SK-N-SH (cell line): ENCODE data around the gene BAG2. TPM values are rescaled to one million over a fixed set of nuclear protein-coding genes. Genes with fewer than 3 reads are reported as not detected.

Source experiments
- CTCF ChIA-PET: fragments of 300-600, 350-600 bp; formaldehyde crosslinking; extraction: SDS; loops from one replicate; lab custom pipeline; 2021; lab: Yijun Ruan, JAX
- POLR2A ChIA-PET: fragments of 350-600 bp; sonication (Branson Sonifier 250); formaldehyde crosslinking; extraction: SDS; loops from one replicate; lab custom pipeline; 2020; ENCODE audit warnings: antibody characterized with exemption, inconsistent platforms; lab: Yijun Ruan, JAX
- DNase-seq: peaks from one replicate; pipeline ENCODE4 v3.0.0; 2012
- H2AFZ ChIP-seq: fragments of 200-600 bp; sonication (generic); 2 replicates; pipeline ENCODE4 v1.8.1; 2016; ENCODE audit warnings: antibody characterized with exemption, mild to moderate bottlenecking, low read depth
- H3F3A ChIP-seq: fragments of 200-600 bp; sonication (generic); replicated peaks from 2 replicates; pipeline ENCODE3; 2016; ENCODE audit warnings: antibody characterized with exemption, mild to moderate bottlenecking; ENCODE audit not compliant: insufficient read depth
- H3K27ac ChIP-seq, 2 experiments: fragments of 200-500 bp in 1 of 2; fragments of 200-600 bp in 1 of 2; sonication (Bioruptor generic) in 1 of 2; sonication (generic), shearing (Covaris generic) in 1 of 2; 2 replicates each; pipeline versions ENCODE4 v1.5.1 to v1.6.1; 2014 to 2016; ENCODE audit warnings: low read depth in 2 of 2, inconsistent platforms in 1 of 2, low read length in 1 of 2, mild to moderate bottlenecking in 1 of 2, mixed read lengths in 1 of 2
- H3K27me3 ChIP-seq: fragments of 200-600 bp; sonication (generic), shearing (Covaris generic); 2 replicates; pipeline ENCODE4 v1.6.1; 2016; ENCODE audit warnings: mixed run types; ENCODE audit not compliant: insufficient read depth
- H3K36me3 ChIP-seq, 2 experiments: fragments of 200-500 bp in 1 of 2; fragments of 200-600 bp in 1 of 2; sonication (Bioruptor generic) in 1 of 2; sonication (generic) in 1 of 2; replicated peaks in 1 of 2; 2 replicates each; pipeline versions ENCODE3 to v1.5.1; 2014 to 2016; ENCODE audit warnings: low read length in 1 of 2, mild to moderate bottlenecking in 1 of 2; ENCODE audit not compliant: insufficient read depth in 2 of 2, control insufficient read depth in 1 of 2
- H3K4me1 ChIP-seq, 2 experiments: fragments of 200-500 bp in 1 of 2; fragments of 200-600 bp in 1 of 2; sonication (Bioruptor generic) in 1 of 2; sonication (generic), shearing (Covaris generic) in 1 of 2; 2 replicates each; pipeline versions ENCODE4 v1.5.1 to v1.6.1; 2014 to 2016; ENCODE audit warnings: low read depth in 1 of 2, low read length in 1 of 2, mixed run types in 1 of 2; ENCODE audit not compliant: insufficient read depth in 2 of 2, control insufficient read depth in 1 of 2
- H3K4me2 ChIP-seq: fragments of 200-600 bp; sonication (generic), shearing (Covaris generic); 2 replicates; pipeline ENCODE4 v1.6.1; 2017; ENCODE audit warnings: mixed run types
- H3K4me3 ChIP-seq, 2 experiments: fragments of 200-500 bp in 1 of 2; fragments of 200-600 bp in 1 of 2; sonication (Bioruptor generic) in 1 of 2; sonication (generic), shearing (Covaris generic) in 1 of 2; 2 replicates each; pipeline versions ENCODE4 v1.5.1 to v1.8.1; 2014 to 2016; ENCODE audit warnings: low read depth in 2 of 2, inconsistent platforms in 1 of 2, low read length in 1 of 2, mild to moderate bottlenecking in 1 of 2, mixed read lengths in 1 of 2, moderate library complexity in 1 of 2
- H3K79me2 ChIP-seq: fragments of 200-600 bp; sonication (generic); 2 replicates; pipeline ENCODE4 v1.8.1; 2017; ENCODE audit warnings: mild to moderate bottlenecking; ENCODE audit not compliant: insufficient read depth
- H3K9ac ChIP-seq: fragments of 200-600 bp; sonication (generic); 2 replicates; pipeline ENCODE4 v1.6.1; 2017; ENCODE audit warnings: mixed run types
- H3K9me2 ChIP-seq: fragments of 200-600 bp; sonication (generic); 2 replicates; pipeline ENCODE4 v1.6.1; 2017; ENCODE audit warnings: mixed run types
- H3K9me3 ChIP-seq: fragments of 200-600 bp; sonication (generic); 2 replicates; pipeline ENCODE4 v1.6.1; 2017; ENCODE audit warnings: mixed run types, mild to moderate bottlenecking, moderate library complexity
- H4K20me1 ChIP-seq: fragments of 200-600 bp; sonication (generic); 2 replicates; pipeline ENCODE4 v1.6.1; 2017; ENCODE audit warnings: mild to moderate bottlenecking, mixed run types; ENCODE audit not compliant: insufficient read depth
- EP300 ChIP-seq, 2 experiments: IDR thresholded peaks; 2 replicates each; pipeline versions ENCODE4 v1.4.0 to v1.6.1; 2012; ENCODE audit warnings: borderline replicate concordance in 1 of 2, low read depth in 1 of 2, low read length in 1 of 2
- GATA2 ChIP-seq: sonication (generic); formaldehyde crosslinking; IDR thresholded peaks from 2 replicates; pipeline ENCODE4 v1.5.0; 2020; ENCODE audit warnings: mild to moderate bottlenecking, missing genetic modification reagents
- IRF3 ChIP-seq: fragments of 150-350 bp; IDR thresholded peaks from 2 replicates; pipeline ENCODE4 v1.6.1; 2016; ENCODE audit warnings: mild to moderate bottlenecking, low read depth, low read length
- JUND ChIP-seq: IDR thresholded peaks from 2 replicates; pipeline ENCODE4 v1.4.0; 2012
- MEF2A ChIP-seq: IDR thresholded peaks from 2 replicates; pipeline ENCODE4 v1.4.0; 2012; ENCODE audit warnings: low read depth, borderline replicate concordance
- REST ChIP-seq: IDR thresholded peaks from 2 replicates; pipeline ENCODE4 v1.6.1; 2012; ENCODE audit warnings: mild to moderate bottlenecking, low read depth, low read length, moderate library complexity
- RFX5 ChIP-seq: IDR thresholded peaks from 2 replicates; pipeline ENCODE4 v1.6.1; 2012; ENCODE audit warnings: mild to moderate bottlenecking, improper control_type of control experiment, low read length
- SIN3A ChIP-seq: IDR thresholded peaks from 2 replicates; pipeline ENCODE4 v1.6.1; 2012; ENCODE audit warnings: low read depth, mild to moderate bottlenecking, low read length, moderate library complexity, borderline replicate concordance
- TCF12 ChIP-seq: IDR thresholded peaks from 2 replicates; pipeline ENCODE4 v1.4.0; 2012
- TEAD4 ChIP-seq: IDR thresholded peaks from 2 replicates; pipeline ENCODE4 v1.4.0; 2012; ENCODE audit warnings: mild to moderate bottlenecking, borderline replicate concordance; ENCODE audit not compliant: insufficient read depth
- USF1 ChIP-seq: IDR thresholded peaks from 2 replicates; pipeline ENCODE4 v1.4.0; 2012; ENCODE audit warnings: low read depth, borderline replicate concordance
- USF2 ChIP-seq: fragments of 150-350 bp; IDR thresholded peaks from 2 replicates; pipeline ENCODE4 v1.6.1; 2017; ENCODE audit warnings: antibody characterized with exemption, low read length, low read depth, borderline replicate concordance
- YY1 ChIP-seq: IDR thresholded peaks from 2 replicates; pipeline ENCODE4 v1.4.0; 2012; ENCODE audit warnings: low read depth, mild to moderate bottlenecking
- ZBTB33 ChIP-seq: IDR thresholded peaks from 2 replicates; pipeline ENCODE4 v1.4.0; 2012; ENCODE audit warnings: low read depth, borderline replicate concordance
- polyA plus RNA-seq, 3 experiments: library from polyadenylated mRNA; depleted of rRNA; stranded (reverse); fragments of >200 nt; gene quantifications; 2 replicates each; pipeline ENCODE4 v1.2.3, GENCODE V29; 2012

Gene BAG2
- polyA plus RNA-seq, 1 of the 3 experiments (the other 2 are of a cell fraction) = 5.3 TPM

- Histone ChIP-seq H2AFZ (no peak overlapping the region), H3K9me2 (no peaks in the 10 kb centered on the region), H3K4me2 (no peak overlapping the region), H3K27ac (no peak overlapping the region), H3K36me3 (peaks cover 17 to 23% of the 10 kb centered on the region in 2 experiments), H3K79me2 (peaks cover 7% of the 10 kb centered on the region; the same call in 1 of the 2 replicates), H4K20me1 (no peaks in the 10 kb centered on the region), H3K9ac (no peak overlapping the region), H3K4me3 (no peak overlapping the region), H3K9me3 (no peaks in the 10 kb centered on the region), H3K4me1 (peaks cover 0 to 3% of the 10 kb centered on the region in 2 experiments; a peak in 1 of 4 replicates), H3F3A (peaks cover 5% of the 10 kb centered on the region), H3K27me3 (no peaks in the 10 kb centered on the region)
- CTCF ChIA-PET = no interaction called here
- DNase-seq = no peak
- TF ChIP-seq GATA2 = no peak
- no peak for TF ChIP-seq ZBTB33
- no peak for TF ChIP-seq TEAD4
- no peak for TF ChIP-seq YY1
- no peak for TF ChIP-seq USF1
- TF ChIP-seq EP300 (IDR thresholded peaks at IDR 0.05; ENCODE audit: borderline replicate concordance in 1 of 2, low read depth in 1 of 2, low read length in 1 of 2) = no peak
- no peak for TF ChIP-seq TCF12
- TF ChIP-seq RFX5 = no peak
- no peak for TF ChIP-seq MEF2A
- TF ChIP-seq JUND = no peak
- no peak for TF ChIP-seq IRF3
- no peak for TF ChIP-seq SIN3A
- no peak for TF ChIP-seq REST
- no peak for TF ChIP-seq USF2
- POLR2A ChIA-PET = no interaction called here
Observed at GRCh38 chr6:57127763-57128162, 44.4 kb upstream of the BAG2 start.
